HG02973 (cell line): ENCODE data around the gene HMG20A.

Experiments
- ATAC-seq: cut with Tn5 transposase; IDR thresholded peaks from one replicate; pipeline ENCODE4 v1.9.1; 2021; ENCODE audit warnings: moderate library complexity; ENCODE audit not compliant: unreplicated experiment

HMG20A gene

DNA sequence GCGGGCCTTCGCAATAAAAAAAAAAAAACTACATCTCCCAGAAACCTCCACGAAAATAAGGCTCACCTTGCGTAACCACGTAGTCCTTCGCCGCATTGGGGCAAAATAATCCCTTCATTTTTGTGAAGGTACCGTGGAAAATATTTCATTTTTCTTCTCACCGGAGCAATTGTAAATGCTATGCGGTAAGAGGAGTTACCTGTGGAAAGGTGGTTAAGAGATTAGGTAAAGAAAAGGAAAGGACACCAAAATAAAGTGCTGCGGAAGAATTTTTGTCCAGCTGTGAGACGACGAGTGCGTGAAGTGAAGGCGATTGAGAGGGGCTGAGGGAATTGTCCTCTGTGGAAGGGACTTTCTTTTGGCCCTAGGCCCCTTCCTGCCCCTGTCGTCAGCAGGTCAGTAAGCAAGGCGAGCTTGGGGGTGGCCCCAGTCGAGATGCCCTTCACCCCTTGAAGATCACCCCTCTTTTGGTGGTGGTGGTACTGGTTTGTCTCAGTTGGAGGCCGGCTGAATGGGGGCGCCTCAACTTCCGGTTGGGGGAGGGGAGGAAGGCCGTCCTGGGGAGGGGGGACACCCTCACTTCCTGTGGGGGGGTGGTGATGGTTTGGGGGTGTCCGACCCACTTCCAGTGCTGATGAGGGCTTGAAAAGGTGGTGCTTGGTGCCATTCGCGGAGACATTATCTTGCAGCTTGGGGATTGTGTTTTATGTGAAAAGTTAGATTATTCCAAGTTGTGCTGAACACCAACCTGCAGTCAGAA, at the start of gene HMG20A:
TSS of gene HMG20A (plus strand) at position 279 of the 760 bp plus-strand sequence. CDS start 37,520 bp downstream, outside the sequence.
- peak; percentile 32 for ATAC-seq

- ATAC-seq: no peak
Measured at GRCh38 chr15:77371850-77372563, 48.7 kb upstream of the HMG20A start.

DNA sequence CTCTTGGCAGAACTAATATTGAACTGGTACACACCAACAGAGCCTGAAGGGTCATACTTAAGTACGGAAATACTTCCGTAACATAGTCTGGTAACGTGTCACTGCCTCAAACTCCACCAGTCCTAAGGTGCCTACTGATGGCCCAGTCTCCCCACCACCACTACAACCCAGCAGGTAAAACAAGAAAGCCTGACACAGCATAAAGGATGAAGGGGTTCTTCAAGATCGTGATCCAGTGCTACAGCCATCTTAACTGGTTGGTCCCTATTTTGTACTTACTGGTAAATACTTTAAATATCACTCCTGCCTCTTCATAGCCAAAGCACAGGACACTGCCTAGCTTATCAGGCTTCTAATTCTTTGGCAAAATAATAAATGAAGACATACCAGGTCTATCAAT, 47.2 kb upstream of the HMG20A start:
- ATAC-seq: no peak

DNA sequence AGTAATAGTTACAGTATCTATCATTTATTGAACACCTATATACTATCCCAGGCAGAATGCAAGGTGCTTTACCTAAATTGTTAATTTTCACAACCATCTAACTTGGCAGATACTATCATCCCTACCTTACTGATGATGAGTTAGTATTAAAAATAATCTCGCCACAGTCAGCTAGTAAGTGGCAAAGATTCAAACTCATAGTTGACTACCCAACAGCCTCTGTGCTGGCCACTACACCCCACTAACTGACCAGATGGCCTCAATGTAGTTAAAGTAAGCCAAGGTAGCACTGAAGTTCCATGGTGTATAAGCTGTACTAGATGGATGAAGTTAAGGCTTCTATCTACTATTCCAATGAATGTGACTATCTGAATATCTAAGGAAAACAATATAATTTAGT, 45.6 kb upstream of the HMG20A start:
- no peak for ATAC-seq

DNA sequence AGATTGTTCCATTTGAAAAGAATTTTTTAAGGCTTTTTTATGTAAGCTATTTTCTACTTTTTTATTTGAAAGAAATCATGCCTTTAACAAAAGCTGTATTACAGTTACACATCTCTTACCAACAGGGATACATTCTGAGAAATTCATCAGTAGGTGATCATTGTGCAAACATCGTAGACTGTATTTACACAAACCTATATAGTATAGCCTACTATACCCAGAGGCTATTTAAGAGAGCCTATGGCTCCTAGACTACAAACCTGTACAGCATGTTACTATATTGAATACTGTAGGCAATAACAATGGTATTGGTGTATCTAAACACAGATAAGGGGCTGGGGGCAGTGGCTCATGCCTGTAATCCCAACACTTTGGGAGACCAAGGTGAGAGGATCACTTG, 43.9 kb upstream of the HMG20A start:
- no peak for ATAC-seq

- no peak for ATAC-seq
Measured at GRCh38 chr15:77380033-77380432, 40.7 kb upstream of the HMG20A start.

- ATAC-seq: no peak
Measured at GRCh38 chr15:77384086-77384485, 36.6 kb upstream of the HMG20A start.

DNA sequence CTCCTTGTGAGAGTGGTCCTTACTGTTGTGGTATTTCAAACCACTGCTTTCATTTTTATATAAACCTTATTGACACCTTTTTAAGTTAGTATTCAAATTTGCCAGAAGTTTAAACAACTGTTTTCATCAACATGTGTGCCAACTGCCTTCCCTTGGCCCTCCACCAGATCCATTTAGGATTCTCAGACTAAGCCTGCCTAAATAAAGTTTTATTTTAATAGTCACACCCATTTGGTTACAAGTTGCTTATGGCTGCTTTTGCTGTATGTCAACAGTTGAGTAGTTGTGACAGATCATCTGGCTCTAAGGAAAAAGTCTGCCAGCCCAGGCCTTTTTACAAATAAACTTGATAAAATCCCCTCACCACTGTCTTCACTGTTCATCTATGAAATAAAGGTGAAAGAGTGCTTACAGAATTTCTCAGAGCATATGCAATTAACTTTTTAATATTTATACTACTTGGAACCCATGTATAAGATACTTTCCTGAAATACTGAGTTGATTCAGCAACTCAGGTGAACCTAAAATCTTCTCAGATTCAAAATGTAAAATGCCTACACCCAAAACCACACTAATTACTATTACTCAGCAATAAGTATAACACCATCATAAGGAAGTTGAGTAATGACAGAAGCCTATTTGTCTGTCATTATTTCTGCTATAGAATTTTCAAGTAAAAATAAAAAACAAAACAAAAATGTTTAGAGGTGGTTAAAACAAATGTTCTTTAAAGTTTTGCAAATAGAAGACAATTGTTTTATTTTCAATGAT, 35.9 kb upstream of the HMG20A start:
- no peak for ATAC-seq

- ATAC-seq: no peak
Measured at GRCh38 chr15:77386626-77387025, 34.1 kb upstream of the HMG20A start.

- ATAC-seq: no peak
Measured at GRCh38 chr15:77387365-77388105, 33.2 kb upstream of the HMG20A start.

DNA sequence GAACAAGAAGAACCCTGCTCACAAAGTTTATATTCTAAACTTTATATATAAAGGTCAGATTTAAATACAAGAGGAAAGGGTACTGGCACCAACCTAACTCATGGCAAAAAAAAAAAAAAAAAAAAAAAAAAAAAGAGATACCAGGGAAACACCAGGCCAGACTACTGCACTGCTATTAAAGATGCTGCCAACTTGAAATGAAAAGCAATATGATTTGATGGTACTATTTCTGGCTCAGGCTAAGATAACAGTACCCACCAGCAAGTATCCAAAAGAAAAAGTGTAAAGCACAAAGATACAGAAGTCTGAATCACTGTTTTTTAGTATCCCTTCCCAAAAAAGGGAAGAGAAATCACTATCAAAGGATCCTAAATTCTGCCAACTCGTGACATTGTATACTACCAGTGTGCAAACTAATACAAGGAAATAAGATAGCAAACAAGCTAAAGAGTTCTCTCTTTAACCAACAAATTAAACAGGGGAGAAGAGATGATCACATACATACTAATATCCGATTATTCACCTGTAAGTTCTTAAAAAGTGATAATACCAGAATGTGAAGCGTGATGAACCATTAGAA, 29.2 kb upstream of the HMG20A start:
- no peak for ATAC-seq

GRCh38 chr15:77392762-77393470, 27.8 kb upstream of the HMG20A start:
- no peak for ATAC-seq

DNA sequence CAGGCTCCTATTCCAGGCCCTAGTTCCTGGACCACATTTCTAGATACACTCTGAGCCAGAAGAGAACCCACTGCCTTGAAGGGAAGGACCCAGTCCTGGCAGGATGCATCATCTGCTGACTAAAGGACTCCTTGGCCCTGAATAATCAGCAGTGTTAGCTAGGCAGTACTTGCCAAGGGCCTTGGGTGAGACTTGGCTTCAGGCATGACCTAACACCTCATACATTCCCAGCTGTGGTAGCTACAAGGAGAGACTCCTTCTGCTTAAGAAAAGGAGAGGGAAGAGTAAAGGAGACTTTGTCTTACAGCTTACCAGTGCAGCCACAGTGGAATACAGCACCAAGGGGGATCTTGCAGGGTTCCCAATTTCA, 27.2 kb upstream of the HMG20A start:
- ATAC-seq: no peak

- ATAC-seq: no peak
Measured at GRCh38 chr15:77395013-77395774, 25.5 kb upstream of the HMG20A start.

- no peak for ATAC-seq
Measured at GRCh38 chr15:77396692-77397091, 24.0 kb upstream of the HMG20A start.

GRCh38 chr15:77398927-77399326, 21.8 kb upstream of the HMG20A start:
- no peak for ATAC-seq

GRCh38 chr15:77400258-77400657, 20.4 kb upstream of the HMG20A start:
- no peak for ATAC-seq

DNA sequence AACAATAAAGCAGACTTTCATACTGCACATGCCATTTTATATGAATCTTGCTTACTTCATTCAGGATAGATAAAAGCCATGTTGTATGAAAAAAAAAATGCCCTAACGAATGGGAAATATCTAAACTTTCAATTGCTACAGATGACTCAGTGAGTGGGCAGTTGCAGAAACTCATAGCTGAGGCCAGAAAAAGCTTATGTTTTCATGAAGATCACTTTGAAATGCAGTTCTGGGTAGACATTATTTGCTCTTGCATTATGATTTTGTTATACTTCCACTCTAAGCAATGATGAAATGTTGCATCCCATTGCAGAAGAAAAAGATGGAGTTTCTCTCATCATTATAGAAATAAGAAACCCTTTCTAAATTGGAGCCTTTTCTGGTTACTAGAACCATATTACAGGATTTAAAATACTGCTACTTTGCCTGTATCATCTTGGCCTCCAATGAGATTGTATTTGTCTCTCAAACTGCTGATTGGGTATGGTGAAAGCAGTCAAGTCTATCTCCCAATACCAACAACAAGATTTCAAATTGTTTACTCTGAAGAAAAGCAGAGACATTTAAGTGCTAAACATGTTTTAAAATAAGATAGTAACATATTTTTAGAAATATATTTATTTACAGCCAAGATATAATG, 17.8 kb upstream of the HMG20A start:
- ATAC-seq: no peak
